GM18499 (cell line): ENCODE data around the gene A2ML1.
"Not testable (repeated sequence)": the region's sequence is repeated elsewhere in the genome, so short reads cannot be mapped to it uniquely, and the experiment has no call there.

ENCODE experiments used
- ATAC-seq: cut with Tn5 transposase; IDR thresholded peaks from one replicate; pipeline ENCODE4 v1.9.1; 2021; ENCODE audit warnings: moderate number of reproducible peaks; ENCODE audit not compliant: insufficient read depth, unreplicated experiment

The A2ML1 gene

DNA sequence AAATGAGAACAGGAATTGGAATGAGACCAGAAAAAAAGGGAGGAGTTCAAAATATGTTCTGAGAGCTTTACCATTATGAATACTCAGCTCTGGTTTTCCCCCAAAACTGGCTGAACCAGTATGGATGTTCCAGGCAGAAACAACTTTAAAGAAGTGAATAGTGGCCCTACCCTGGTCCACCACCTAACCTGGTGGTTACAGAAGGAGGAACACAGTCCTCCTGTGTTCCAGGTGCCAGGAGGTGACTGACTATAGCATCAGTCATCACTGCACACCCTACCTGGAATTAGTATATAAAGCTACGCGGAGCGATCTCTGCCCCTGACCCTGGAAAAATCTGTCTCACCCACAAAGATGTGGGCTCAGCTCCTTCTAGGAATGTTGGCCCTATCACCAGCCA, at the start of gene A2ML1:
Gene A2ML1 (plus strand): TSS at position 324 of the 400 bp plus-strand sequence. CDS start 31 bp downstream, at position 355.
- ATAC-seq = no peak

DNA sequence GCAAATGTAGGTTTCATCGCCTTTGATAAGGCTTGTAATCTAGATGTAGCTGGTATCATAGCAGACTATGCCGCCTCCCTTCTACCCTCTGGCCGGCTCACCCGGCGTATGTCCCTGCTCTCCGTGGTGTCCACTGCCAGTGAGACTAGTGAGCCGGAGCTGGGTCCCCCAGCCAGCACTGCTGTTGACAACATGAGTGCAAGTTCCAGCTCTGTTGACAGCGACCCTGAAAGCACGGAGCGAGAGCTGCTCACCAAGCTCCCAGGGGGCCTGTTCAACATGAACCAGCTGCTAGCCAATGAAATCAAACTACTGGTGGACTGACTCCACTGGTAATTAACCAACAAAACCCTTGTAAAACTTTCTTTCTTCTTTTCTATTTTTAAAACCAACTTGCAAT, 49.0 kb upstream of the A2ML1 start:
- ATAC-seq = no peak

GRCh38 chr12:8779281-8779680, 43.1 kb upstream of the A2ML1 start:
- ATAC-seq = no peak

- no peak for ATAC-seq
Measured at GRCh38 chr12:8779862-8780261, 42.6 kb upstream of the A2ML1 start.

- ATAC-seq = no peak
Measured at GRCh38 chr12:8780389-8780788, 42.0 kb upstream of the A2ML1 start.

- no peak for ATAC-seq
Measured at GRCh38 chr12:8781381-8782127, 40.9 kb upstream of the A2ML1 start.

DNA sequence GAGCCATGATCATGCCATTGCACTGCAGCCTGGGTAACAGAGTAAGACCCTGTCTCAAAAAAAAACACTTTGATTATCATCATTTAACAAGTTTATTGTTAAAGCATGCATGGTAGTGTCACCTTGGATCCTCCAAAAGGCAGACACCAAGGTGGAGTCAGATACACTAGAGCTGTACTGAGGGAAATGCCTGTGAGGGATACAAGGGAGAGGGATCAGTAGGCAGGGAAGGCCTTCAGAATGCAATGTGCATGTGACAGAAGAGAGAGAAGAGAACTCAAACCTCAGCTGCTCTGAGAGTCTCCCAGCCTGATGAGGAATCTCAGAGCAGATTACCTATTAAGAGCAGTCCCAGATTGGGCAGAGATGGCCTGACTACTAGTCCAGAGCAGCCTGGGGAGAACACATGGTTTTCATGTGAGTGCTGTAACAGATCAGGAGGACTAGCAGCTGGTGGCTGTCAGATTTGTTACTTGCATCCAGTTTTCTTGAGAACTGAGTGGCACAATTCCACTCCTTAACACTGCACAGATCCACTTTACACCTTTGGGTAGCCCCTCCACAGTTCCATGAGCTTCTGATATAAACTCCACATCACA, 38.0 kb upstream of the A2ML1 start:
- no peak for ATAC-seq

DNA sequence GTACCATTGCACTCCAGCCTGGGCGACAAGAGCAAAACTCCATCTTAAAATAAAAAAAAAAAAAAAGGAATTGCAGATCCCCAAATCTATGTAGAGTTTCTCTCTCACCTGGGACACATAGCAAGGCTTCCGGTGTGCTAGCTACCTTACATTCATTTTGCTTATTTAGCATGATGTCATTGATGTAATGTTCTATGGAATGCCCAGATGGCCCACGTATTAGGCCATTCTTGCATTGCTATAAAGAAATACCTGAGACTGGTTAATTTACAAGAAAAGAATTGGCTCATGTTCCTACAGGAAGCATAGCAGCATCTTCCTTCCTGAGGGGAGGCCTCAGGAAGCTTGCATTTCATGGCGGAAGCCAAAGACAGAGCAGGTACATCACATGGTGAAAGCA, 36.9 kb upstream of the A2ML1 start:
- ATAC-seq = no peak

GRCh38 chr12:8787206-8787605, 35.2 kb upstream of the A2ML1 start:
- ATAC-seq = not testable (repeated sequence)

DNA sequence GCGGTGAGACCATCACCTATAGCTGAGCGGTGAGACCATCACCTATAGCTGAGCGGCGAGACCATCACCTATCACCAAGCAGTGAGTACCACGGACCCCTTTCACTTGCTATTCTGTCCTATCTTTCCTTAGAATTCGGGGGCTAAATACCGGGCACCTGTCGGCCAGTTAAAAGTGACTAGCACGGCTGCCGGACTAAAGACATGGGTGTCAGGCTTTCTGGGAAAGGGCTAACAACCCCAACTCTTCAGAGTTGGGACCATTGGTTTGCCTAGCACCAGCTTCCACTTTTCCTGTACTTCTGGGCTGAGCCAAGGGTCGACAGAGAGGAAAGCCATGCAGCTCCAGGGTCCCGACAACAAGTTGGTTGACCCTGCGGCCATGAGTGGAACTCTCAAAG, 33.7 kb upstream of the A2ML1 start:
- ATAC-seq = not testable (repeated sequence)

DNA sequence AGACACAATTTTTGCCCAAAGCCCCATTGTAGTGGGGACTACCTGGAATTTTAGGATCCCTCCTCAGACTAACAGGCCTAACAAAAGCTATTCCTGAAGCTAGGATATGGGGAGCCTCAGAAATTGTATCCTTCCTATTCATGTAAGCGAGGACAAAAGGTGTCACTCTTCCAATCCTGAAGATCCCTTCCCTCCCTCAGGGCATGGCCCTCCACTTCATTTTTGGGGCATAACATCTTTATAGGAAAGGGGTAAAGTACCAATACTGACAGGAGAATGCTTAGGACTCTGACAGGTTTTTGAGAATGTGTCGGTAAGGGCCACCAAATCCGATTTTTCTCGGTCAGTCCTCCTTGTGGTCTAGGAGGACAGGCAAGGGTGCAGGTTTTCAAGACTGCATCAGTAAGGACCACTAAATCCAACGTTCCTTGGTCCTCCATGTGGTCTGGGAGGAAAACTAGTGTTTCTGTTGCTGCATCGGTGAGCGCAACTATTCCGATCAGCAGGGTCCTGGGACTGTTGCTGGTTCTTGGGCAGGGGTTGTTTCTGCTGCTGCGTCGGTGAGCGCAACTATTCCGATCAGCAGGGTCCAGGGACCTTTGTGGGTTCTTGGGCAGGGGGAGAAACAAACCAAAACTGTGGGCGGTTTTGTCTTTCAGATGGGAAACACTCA, 32.9 kb upstream of the A2ML1 start:
- ATAC-seq = not testable (repeated sequence)

DNA sequence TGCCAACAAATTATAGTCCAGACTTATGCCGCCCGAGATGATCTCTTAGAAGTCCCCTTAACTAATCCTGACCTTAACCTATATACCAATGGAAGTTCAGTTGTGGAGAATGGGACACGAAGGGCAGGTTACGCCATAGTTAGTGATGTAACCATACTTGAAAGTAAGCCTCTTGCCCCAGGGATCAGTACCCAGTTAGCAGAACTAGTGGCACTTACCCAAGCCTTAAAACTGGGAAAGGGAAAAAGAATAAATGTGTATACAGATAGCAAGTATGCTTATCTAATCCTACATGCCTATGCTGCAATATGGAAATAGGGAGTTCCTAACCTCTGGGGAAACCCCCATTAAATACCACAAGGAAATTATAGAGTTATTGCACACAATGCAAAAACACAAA, 29.2 kb upstream of the A2ML1 start:
- not testable (repeated sequence) for ATAC-seq

- ATAC-seq = not testable (repeated sequence)
Measured at GRCh38 chr12:8794611-8795010, 27.8 kb upstream of the A2ML1 start.

GRCh38 chr12:8796831-8797626, 25.4 kb upstream of the A2ML1 start:
- ATAC-seq = no peak

DNA sequence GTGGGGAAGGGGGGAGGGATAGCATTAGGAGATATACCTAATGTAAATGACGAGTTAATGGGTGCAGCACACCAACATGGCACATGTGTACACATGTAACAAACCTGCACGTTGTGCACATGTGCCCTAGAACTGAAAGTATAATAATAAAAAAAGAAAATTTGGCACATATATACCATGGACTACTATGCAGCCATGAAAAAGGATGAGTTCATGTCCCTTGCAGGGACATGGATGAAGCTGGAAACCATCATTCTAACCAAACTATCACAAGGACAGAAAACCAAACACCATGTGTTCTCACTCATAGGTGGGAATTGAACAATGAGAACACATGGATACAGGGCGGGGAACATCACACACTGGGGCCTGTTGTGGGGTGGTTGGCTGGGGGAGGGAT, 21.2 kb upstream of the A2ML1 start:
- ATAC-seq = not testable (repeated sequence)

DNA sequence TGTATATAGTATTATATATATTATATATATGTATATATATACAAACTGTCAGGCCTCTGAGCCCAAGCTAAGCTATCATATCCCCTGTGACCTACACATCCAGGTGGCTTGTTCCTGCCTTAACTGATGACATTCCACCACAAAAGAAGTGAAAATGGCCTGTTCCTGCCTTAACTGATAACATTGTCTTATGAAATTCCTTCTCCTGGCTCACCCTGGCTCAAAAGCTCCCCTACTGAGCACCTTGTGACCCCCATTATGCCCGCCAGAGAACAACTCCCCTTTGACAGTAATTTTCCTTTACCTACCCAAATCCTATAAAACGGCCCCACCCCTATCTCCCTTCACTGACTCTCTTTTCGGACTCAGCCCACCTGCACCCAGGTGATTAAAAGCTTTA, 17.6 kb upstream of the A2ML1 start:
- ATAC-seq = not testable (repeated sequence)

DNA sequence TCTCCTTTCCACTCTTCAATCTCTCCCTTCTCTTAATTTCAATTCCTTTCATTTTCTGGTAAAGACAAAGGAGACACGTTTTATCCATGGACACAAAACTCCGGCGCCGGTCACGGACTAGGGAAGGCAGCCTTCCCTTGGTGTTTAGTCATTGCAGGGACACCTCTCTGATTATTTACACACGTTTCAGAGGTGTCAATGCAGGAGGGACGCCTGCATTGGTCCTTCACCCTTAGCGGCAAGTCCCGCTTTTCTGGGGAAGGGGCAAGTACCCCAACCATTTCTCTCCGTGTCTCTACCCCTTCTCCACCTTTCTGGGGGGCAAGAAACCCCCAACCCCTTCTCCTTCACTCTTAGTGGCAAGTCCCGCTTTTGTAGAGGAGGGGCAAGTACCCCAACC, 16.9 kb upstream of the A2ML1 start:
- not testable (repeated sequence) for ATAC-seq

- ATAC-seq = not testable (repeated sequence)
Measured at GRCh38 chr12:8807084-8807483, 15.3 kb upstream of the A2ML1 start.

- not testable (repeated sequence) for ATAC-seq
Measured at GRCh38 chr12:8810112-8810511, 12.3 kb upstream of the A2ML1 start.

DNA sequence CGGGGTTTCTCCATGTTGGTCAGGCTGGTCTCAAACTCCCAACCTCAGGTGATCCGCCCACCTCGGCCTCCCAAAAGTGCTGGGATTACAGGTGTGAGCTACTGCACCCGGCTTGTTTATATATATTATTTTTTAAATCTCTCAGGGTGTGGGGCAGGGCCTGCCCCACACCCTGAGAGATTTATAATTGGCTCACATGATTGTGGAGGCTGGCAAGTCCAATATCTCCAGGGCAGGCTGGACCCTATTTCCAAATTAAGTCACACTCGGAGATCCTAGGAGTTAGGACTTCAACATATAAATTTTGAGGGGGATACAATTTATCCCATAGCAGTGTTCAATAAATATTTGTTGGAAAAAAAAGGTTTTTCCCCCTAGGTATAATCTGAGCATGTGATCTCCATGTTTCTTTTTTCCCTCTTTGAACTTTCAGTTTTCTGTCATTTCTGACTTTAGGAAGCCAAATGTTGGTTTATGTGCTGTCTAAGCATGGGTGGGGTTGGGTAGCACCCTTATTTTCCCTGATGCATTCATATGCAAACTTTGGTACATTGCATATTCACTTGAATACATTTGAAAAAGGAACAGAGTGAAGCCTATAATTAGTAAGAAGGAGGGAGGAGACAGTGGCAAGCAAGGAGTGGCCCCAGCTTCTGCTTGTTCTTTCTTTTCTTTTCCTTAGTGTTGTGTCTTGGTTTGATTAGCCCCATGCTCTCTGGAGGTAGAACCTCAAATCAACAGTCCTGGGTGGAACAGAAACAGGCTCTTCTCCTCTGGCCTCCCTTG, 8.7 kb upstream of the A2ML1 start:
- ATAC-seq = no peak
